ENCODE results near the gene ABCA10. TPM values are rescaled to one million over a fixed set of nuclear protein-coding genes. Genes with fewer than 3 reads are reported as not detected.

The ABCA10 gene
- total and polyA plus RNA-seq, 2 of the 13 experiments (the other 11 are each of a cell fraction or from before 2014, with no cell fraction given): 0.02 to 0.08 TPM

DNA sequence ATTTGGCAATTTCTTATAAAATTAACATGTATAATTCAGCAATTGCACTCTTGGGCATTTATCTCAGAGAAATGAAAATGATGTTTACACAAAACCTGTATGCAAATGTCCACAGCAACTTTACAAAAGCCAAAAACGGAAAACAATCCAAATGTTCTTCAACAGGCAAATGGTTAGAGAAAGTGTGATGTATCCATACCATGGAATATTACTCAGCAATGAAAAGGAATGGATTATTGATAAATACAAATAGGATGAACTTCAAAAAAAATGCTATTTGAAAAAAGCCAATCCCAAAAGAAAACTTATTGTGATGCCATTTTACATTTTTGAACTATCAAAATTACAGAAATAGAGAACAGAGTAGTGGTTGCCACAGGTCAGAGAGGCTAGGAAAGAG is 37.2 kb upstream of the ABCA10 start (continued):
- no peak for TF ChIP-seq DZIP1 (CRISPR knock-in tag; IDR thresholded peaks at IDR 0.05)

DNA sequence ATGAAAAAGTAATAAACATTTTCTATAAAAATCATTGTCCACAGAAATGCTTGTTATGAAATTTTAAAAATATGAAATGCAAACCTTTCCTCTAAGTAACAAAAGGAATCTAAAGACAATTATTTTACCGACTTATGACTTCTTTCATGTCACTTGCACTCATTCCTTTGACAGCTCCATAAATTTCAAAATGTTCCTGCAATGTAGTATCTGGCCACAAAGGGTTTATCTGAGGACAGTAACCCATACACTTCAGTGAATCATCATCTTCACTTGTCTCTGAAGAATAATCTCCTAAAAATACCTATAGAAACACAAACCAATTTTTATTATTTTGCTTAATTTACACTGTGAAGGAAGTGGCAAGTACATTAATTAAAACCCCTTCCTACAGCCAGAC is 25.6 kb upstream of the ABCA10 start:
- no peaks in the 10 kb centered on the region for H4K20me1 ChIP-seq (ENCODE audit: insufficient read depth, low read length)
- ChIA-PET POLR2A (no interaction called here), CTCF (ENCODE audit: low intra/inter-chr PET ratio, low total read pairs) (no interaction called here)
- intact Hi-C loops (cut with micrococcal nuclease; ENCODE audit: unreplicated experiment) (no loop called here), in situ Hi-C loops (cut with HindIII; ENCODE audit: extremely low pct_ligation_motif_present, low pct_unique_long_range_greater_than_20kb) (no loop called here)
- DNase-seq (ENCODE audit: low spot score) (no peak), ATAC-seq (no peak), FAIRE-seq (no peak)
- BruUV-seq (replicated peaks): no TSS peak
- no peak overlapping the region for H2AFZ ChIP-seq (ENCODE audit: low read length)
- no peak for TF ChIP-seq RAD51 (IDR thresholded peaks at IDR 0.05; ENCODE audit: borderline replicate concordance)
- no peak for TF ChIP-seq GTF3A (CRISPR knock-in tag; conservative IDR thresholded peaks at IDR 0.05)
- no peak for TF ChIP-seq ZNF460 (CRISPR knock-in tag; IDR thresholded peaks at IDR 0.05; ENCODE audit: borderline replicate concordance)
- TF ChIP-seq MBD4 (IDR thresholded peaks at IDR 0.05; ENCODE audit: borderline replicate concordance, low read length): no peak
- no peak for TF ChIP-seq MED1 (CRISPR knock-in tag; IDR thresholded peaks at IDR 0.05)
- TF ChIP-seq MTA3 (CRISPR knock-in tag; IDR thresholded peaks at IDR 0.05): no peak
- TF ChIP-seq ZBTB1 (CRISPR knock-in tag; IDR thresholded peaks at IDR 0.05; ENCODE audit: borderline replicate concordance): no peak
- TF ChIP-seq ZNF691 (CRISPR knock-in tag; IDR thresholded peaks at IDR 0.05; ENCODE audit: borderline replicate concordance, low read depth): no peak
- no peak for TF ChIP-seq GFI1 (CRISPR knock-in tag; IDR thresholded peaks at IDR 0.05; ENCODE audit: borderline replicate concordance)
- TF ChIP-seq RERE (CRISPR knock-in tag; IDR thresholded peaks at IDR 0.05; ENCODE audit: low read depth): no peak
- TF ChIP-seq ZNF12 (CRISPR knock-in tag; IDR thresholded peaks at IDR 0.05): no peak
- no peak for TF ChIP-seq GABPA (IDR thresholded peaks at IDR 0.05; ENCODE audit: low read depth, low read length)
- TF ChIP-seq GABPA (CRISPR knock-in tag; IDR thresholded peaks at IDR 0.05; ENCODE audit: low read depth): no peak
- TF ChIP-seq ZNF234 (CRISPR knock-in tag; conservative IDR thresholded peaks at IDR 0.05): no peak
- no peak for TF ChIP-seq ZNF292 (CRISPR knock-in tag; IDR thresholded peaks at IDR 0.05; ENCODE audit: borderline replicate concordance, low read depth)
- 80% methylated on average over 1 of the region's 1 CpG for WGBS (ENCODE audit: low lambda C conversion rate)
- H3K27ac ChIP-seq (ENCODE audit: extremely low read length, insufficient read depth, low read length): no peak overlapping the region
- H3K36me3 ChIP-seq (replicated peaks in 1 of 2; ENCODE audit: control insufficient read depth in 1 of 2, insufficient read depth in 2 of 2, low read length in 2 of 2): peaks cover 0 to 1% of the 10 kb centered on the region in 2 experiments; a peak in 1 of 5 replicates
- no peaks in the 10 kb centered on the region for H3K4me1 ChIP-seq (ENCODE audit: insufficient read depth, low read length)
- no peak overlapping the region for H3K4me2 ChIP-seq (ENCODE audit: low read depth, low read length)
- H3K9ac ChIP-seq (ENCODE audit: insufficient read depth, low read depth, low read length): no peak overlapping the region
- H3K9me3 ChIP-seq (ENCODE audit: low read length): no peaks in the 10 kb centered on the region
- no peak overlapping the region for H3K4me3 ChIP-seq (replicated peaks in 1 of 3; ENCODE audit: insufficient read depth in 1 of 3, low read depth in 2 of 3, low read length in 3 of 3)
- no peaks in the 10 kb centered on the region for H3K27me3 ChIP-seq (ENCODE audit: control insufficient read depth in 1 of 2, insufficient read depth in 2 of 2, low read length in 2 of 2)
- H3K79me2 ChIP-seq (ENCODE audit: insufficient read depth, low read length): no peaks in the 10 kb centered on the region
